Lung (tissue), 12 donors: Measurements from ENCODE around the gene PLCG2. TPM values are rescaled to one million over a fixed set of nuclear protein-coding genes. Genes with fewer than 3 reads are reported as not detected.

Experiments
- ATAC-seq: fragments of 200-7000 bp; cut with Tn5 transposase; one replicate; pipeline ENCODE4 v1.9.1; 2020; ENCODE audit warnings: moderate number of reproducible peaks; ENCODE audit not compliant: insufficient read depth, low FRiP score
- DNase-seq, 3 donors: peaks; one replicate each; pipeline ENCODE4 v3.0.0-alpha.2; 2013 to 2017
- H3K27ac ChIP-seq, 2 donors: one replicate each; pipeline ENCODE4 v1.5.1; 2013; ENCODE audit warnings: mild to moderate bottlenecking in 2 of 2, moderate library complexity in 2 of 2, control low read depth in 1 of 2, inconsistent platforms in 1 of 2, low read depth in 1 of 2, low read length in 1 of 2
- H3K27me3 ChIP-seq, 3 donors: one replicate each; pipeline ENCODE4 v1.5.1; 2013; ENCODE audit warnings: low read length in 2 of 3; ENCODE audit not compliant: control insufficient read depth in 3 of 3, insufficient read depth in 3 of 3
- H3K36me3 ChIP-seq, 4 donors: one replicate each; pipeline ENCODE4 v1.5.1; 2013; ENCODE audit warnings: low read length in 4 of 4, mild to moderate bottlenecking in 1 of 4, moderate library complexity in 1 of 4; ENCODE audit not compliant: control insufficient read depth in 4 of 4, insufficient read depth in 4 of 4
- H3K4me1 ChIP-seq, 5 donors: one replicate each; pipeline ENCODE4 v1.5.1; 2013; ENCODE audit warnings: low read length in 5 of 5, mild to moderate bottlenecking in 2 of 5, moderate library complexity in 1 of 5; ENCODE audit not compliant: control insufficient read depth in 5 of 5, insufficient read depth in 5 of 5
- H3K4me3 ChIP-seq: one replicate; pipeline ENCODE4 v1.5.1; 2013; ENCODE audit warnings: mild to moderate bottlenecking, control low read depth, moderate library complexity
- H3K9ac ChIP-seq, 2 donors: one replicate each; pipeline ENCODE4 v1.5.1; 2013; ENCODE audit warnings: low read length in 2 of 2, control low read depth in 1 of 2; ENCODE audit not compliant: insufficient read depth in 1 of 2
- H3K9me3 ChIP-seq, 4 donors: one replicate each; pipeline ENCODE4 v1.5.1; 2013; ENCODE audit warnings: low read length in 3 of 4, mild to moderate bottlenecking in 1 of 4, moderate library complexity in 1 of 4; ENCODE audit not compliant: control insufficient read depth in 4 of 4, insufficient read depth in 3 of 4
- WGBS, 2 donors: extraction: QIAGEN DNeasy Blood & Tissue Kit; methylation state at CpG; one replicate each; pipeline ENCODE4 v1.1.7; 2013; 5-methylcytosine and 5-hydroxymethylcytosine counted together
- polyA plus RNA-seq, 2 donors: library from polyadenylated mRNA; stranded (reverse); fragments of 200-250 nt; gene quantifications; one replicate each; pipeline ENCODE4 v1.2.1, GENCODE V29; 2013
- total RNA-seq, 2 donors: library from RNA; depleted of rRNA in 1 of 2; stranded (reverse); fragments of >200 nt in 1 of 2; gene quantifications; one replicate each; pipeline ENCODE4 v1.2.1, GENCODE V29; 2014 to 2021
- TF ChIP-seq, protein P1 (sequence below): IDR thresholded peaks from 2 replicates; pipeline ENCODE4 v1.5.1; 2012; ENCODE audit warnings: mild to moderate bottlenecking; ENCODE audit errors: control extremely low read depth, extremely low read depth
- donor health status: control.
- donor health status: control.
- donor health status: Bipolar disorder and iron deficiency.
- donor health status: healthy.
- donor health status: DM: yes; HTN: yes; CAD: no.

PLCG2 gene
- total and polyA plus RNA-seq, 4 donors, result 8.8 to 41.0 (median 29.4) TPM

DNA sequence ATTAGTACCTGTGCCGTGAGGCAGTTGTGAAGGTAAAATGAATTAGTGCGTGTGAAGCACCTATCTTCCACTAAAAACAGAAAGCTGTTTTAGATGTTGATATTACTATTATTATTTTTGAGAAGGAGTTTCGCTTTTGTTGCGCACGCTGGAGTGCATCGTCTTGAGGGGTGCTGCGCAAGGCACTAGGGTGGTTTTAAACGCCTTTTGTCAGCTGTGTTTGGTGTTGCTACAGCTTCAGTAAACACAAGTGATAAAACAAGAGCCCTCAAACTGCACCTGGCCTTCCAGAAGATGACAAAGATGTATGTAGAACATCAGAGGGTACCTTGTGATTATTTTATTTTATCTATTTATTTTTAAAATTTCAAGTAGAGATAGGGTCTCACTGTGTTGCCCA, 38.2 kb downstream of the PLCG2 start:
- H3K27ac ChIP-seq, result peak overlapping the region in 1 of 2 donors; percentile 45
- TF ChIP-seq, protein P1, sequence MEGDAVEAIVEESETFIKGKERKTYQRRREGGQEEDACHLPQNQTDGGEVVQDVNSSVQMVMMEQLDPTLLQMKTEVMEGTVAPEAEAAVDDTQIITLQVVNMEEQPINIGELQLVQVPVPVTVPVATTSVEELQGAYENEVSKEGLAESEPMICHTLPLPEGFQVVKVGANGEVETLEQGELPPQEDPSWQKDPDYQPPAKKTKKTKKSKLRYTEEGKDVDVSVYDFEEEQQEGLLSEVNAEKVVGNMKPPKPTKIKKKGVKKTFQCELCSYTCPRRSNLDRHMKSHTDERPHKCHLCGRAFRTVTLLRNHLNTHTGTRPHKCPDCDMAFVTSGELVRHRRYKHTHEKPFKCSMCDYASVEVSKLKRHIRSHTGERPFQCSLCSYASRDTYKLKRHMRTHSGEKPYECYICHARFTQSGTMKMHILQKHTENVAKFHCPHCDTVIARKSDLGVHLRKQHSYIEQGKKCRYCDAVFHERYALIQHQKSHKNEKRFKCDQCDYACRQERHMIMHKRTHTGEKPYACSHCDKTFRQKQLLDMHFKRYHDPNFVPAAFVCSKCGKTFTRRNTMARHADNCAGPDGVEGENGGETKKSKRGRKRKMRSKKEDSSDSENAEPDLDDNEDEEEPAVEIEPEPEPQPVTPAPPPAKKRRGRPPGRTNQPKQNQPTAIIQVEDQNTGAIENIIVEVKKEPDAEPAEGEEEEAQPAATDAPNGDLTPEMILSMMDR, result no peak
- no peak overlapping the region for H3K9ac ChIP-seq
- H3K4me3 ChIP-seq, result no peak overlapping the region
- ATAC-seq (no peak), DNase-seq (no peak)
- no peaks in the 10 kb centered on the region for H3K36me3 ChIP-seq
- 69 to 91% methylated on average over 8 of the region's 8 CpGs for WGBS, 2 donors
- peaks cover 0 to 12% (median 0%) of the 10 kb centered on the region in 5 donors for H3K4me1 ChIP-seq
- H3K27me3 ChIP-seq, result no peaks in the 10 kb centered on the region
- peaks cover 0 to 8% (median 0%) of the 10 kb centered on the region in 4 donors for H3K9me3 ChIP-seq

DNA sequence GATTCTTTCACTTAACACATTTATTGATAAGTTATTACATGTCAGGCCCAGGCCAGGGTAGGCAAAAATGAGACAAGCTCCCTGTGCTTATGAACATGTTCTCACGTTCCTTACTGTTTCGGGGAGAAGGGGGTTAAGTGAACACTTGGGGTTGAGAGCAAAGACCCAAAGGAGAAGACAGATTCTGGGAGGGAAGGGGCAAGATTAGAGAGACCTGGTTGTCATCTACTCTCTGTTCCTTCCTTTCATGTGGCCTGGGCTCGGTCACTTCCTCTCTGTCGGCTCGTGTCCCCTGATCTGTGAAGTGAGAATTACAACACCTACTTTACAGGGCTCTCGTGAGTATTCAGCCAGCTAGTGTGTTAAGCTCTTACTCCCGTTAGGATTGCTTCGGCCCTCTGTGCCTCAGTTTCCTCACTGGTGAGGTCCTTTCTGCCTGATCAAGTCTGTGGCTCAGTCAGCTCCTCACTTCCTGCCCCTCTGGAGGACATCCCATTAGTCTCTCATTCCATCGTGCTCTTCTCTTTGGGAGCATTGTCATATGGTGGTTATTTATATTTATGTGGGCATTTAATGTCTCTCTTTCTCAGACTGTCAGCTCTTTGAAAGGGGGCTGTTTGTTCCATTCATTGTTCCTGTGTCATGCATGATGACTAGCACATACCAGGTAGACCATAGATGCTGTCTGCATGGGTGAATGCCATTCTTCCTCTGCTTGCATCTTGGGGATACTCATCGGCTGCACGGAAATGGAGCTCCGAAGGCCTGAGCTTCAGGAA, 38.9 kb downstream of the PLCG2 start:
- Histone ChIP-seq H3K4me3 (no peak overlapping the region), H3K9ac (no peak overlapping the region), H3K27ac (peak overlapping the region in 1 of 2 donors; percentile 45), H3K27me3 (no peaks in the 10 kb centered on the region), H3K4me1 (peaks cover 0 to 12% (median 0%) of the 10 kb centered on the region in 5 donors), H3K9me3 (peaks cover 0 to 8% (median 0%) of the 10 kb centered on the region in 4 donors), H3K36me3 (no peaks in the 10 kb centered on the region)
- TF ChIP-seq, protein P1, result no peak
- peak in 1 of 3 donors; percentile 5 for DNase-seq
- 47 to 54% methylated on average over 12 of the region's 12 CpGs for WGBS, 2 donors
- ATAC-seq, result no peak

DNA sequence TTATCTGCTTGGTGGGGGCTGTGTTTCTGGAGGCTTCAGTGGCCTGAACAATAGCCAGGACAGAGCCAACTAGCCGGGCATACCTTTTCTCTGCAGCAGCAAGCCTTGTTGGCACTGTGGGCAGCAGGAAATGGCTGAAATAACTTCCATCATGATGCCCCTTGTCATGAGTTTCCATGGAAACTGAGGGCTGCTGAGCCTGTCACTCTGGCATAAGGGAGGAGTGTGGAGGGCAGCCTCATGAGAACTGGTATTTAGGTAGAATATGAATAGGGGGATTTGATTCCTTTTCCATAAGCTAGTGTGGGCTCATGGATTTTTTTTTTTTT, 39.4 kb downstream of the PLCG2 start:
- no peaks in the 10 kb centered on the region for H3K36me3 ChIP-seq
- H3K9me3 ChIP-seq, result peaks cover 0 to 8% (median 0%) of the 10 kb centered on the region in 4 donors
- peaks cover 0 to 12% (median 0%) of the 10 kb centered on the region in 5 donors for H3K4me1 ChIP-seq
- WGBS, 2 donors, result 55 to 67% methylated on average over 1 of the region's 1 CpG
- no peak overlapping the region for H3K4me3 ChIP-seq
- TF ChIP-seq, protein P1, result no peak
- ATAC-seq (no peak), DNase-seq (no peak)
- no peak overlapping the region for H3K9ac ChIP-seq
- H3K27me3 ChIP-seq, result no peaks in the 10 kb centered on the region
- no peak overlapping the region for H3K27ac ChIP-seq
